Osteocyte (in vitro differentiated cells): ENCODE results near the gene SEC14L2. TPM values are rescaled to one million over a fixed set of nuclear protein-coding genes. Genes with fewer than 3 reads are reported as not detected.

Experiments
- DNase-seq: peaks from one replicate; pipeline ENCODE4 v3.0.0; 2021; ENCODE audit warnings: mixed read lengths; ENCODE audit not compliant: unreplicated experiment; ENCODE audit errors: extremely low spot score
- H3K27ac Mint-ChIP-seq: one replicate; pipeline ENCODE4 v1.8.0; 2021; ENCODE audit warnings: mild to moderate bottlenecking, mixed read lengths; ENCODE audit not compliant: unreplicated experiment
- H3K27me3 Mint-ChIP-seq: one replicate; pipeline ENCODE4 v1.8.0; 2021; ENCODE audit warnings: mixed read lengths; ENCODE audit not compliant: unreplicated experiment
- H3K36me3 Mint-ChIP-seq: one replicate; pipeline ENCODE4 v1.8.0; 2021; ENCODE audit warnings: mixed read lengths; ENCODE audit not compliant: unreplicated experiment
- H3K4me1 Mint-ChIP-seq: one replicate; pipeline ENCODE4 v1.8.0; 2021; ENCODE audit warnings: mixed read lengths; ENCODE audit not compliant: unreplicated experiment
- H3K4me3 Mint-ChIP-seq: one replicate; pipeline ENCODE4 v1.8.0; 2021; ENCODE audit warnings: mild to moderate bottlenecking, moderate library complexity, mixed read lengths; ENCODE audit not compliant: unreplicated experiment
- H3K9me3 Mint-ChIP-seq: one replicate; pipeline ENCODE4 v1.8.0; 2021; ENCODE audit warnings: mixed read lengths; ENCODE audit not compliant: unreplicated experiment
- CTCF ChIP-seq: fragments of 200-600 bp; sonication (generic); IDR thresholded peaks from 2 replicates; pipeline ENCODE4 v1.5.0; 2021; ENCODE audit warnings: antibody characterized with exemption, mild to moderate bottlenecking, moderate library complexity
- total RNA-seq: library from RNA; stranded (reverse); gene quantifications from 2 replicates; pipeline ENCODE4 v1.2.1, GENCODE V29; 2021

The SEC14L2 gene
- total RNA-seq, 1 donor from 2014 or later, result 14.9 TPM

GRCh38 chr22:30424534-30425326, 27.9 kb downstream of the SEC14L2 start:
- H3K4me1 Mint-ChIP-seq, result peaks cover 51% of the 10 kb centered on the region
- no peak for DNase-seq
- no peaks in the 10 kb centered on the region for H3K36me3 Mint-ChIP-seq
- no peak for TF ChIP-seq CTCF
- no peaks in the 10 kb centered on the region for H3K9me3 Mint-ChIP-seq
- no peaks in the 10 kb centered on the region for H3K27me3 Mint-ChIP-seq
- peak overlapping the region; percentile 86 for H3K4me3 Mint-ChIP-seq
- H3K27ac Mint-ChIP-seq, result peak overlapping the region; percentile 94

- Mint-ChIP-seq H3K4me1 (peaks cover 49% of the 10 kb centered on the region), H3K27ac (peak overlapping the region; percentile 88), H3K9me3 (no peaks in the 10 kb centered on the region), H3K36me3 (no peaks in the 10 kb centered on the region), H3K27me3 (no peaks in the 10 kb centered on the region), H3K4me3 (peak overlapping the region; percentile 83)
- no peak for TF ChIP-seq CTCF
- no peak for DNase-seq
Measured at GRCh38 chr22:30425327-30425615, 28.5 kb downstream of the SEC14L2 start.

- peaks cover 43% of the 10 kb centered on the region for H3K4me1 Mint-ChIP-seq
- no peaks in the 10 kb centered on the region for H3K9me3 Mint-ChIP-seq
- DNase-seq, result peak; percentile 88
- H3K27me3 Mint-ChIP-seq, result no peaks in the 10 kb centered on the region
- H3K27ac Mint-ChIP-seq, result peak within 1 kb of the TSS; percentile 94
- peak within 1 kb of the TSS; percentile 86 for H3K4me3 Mint-ChIP-seq
- H3K36me3 Mint-ChIP-seq, result no peaks in the 10 kb centered on the region
- TF ChIP-seq CTCF, result no peak
Measured at GRCh38 chr22:30425616-30426387, 29.0 kb downstream of the SEC14L2 start, which contains the start of gene MTFP1. TSS of gene MTFP1 (plus strand) at chr22:30425768. CDS start at chr22:30425880, 112 bp downstream.

GRCh38 chr22:30426388-30427353, 29.9 kb downstream of the SEC14L2 start:
- peak; percentile 76 for TF ChIP-seq CTCF
- Mint-ChIP-seq H3K27ac (peak overlapping the region; percentile 88), H3K4me3 (peak overlapping the region; percentile 83), H3K36me3 (no peaks in the 10 kb centered on the region), H3K4me1 (peaks cover 35% of the 10 kb centered on the region), H3K27me3 (no peaks in the 10 kb centered on the region), H3K9me3 (no peaks in the 10 kb centered on the region)
- DNase-seq, result peak; percentile 90
